NCI-H446 (cell line): Measurements from ENCODE around the gene SPTSSB.

ENCODE experiments used
- DNase-seq, 2 experiments: peaks; one replicate each; lab custom pipeline; 2025; lab: John Stamatoyannopoulos, UW

The SPTSSB gene

DNA sequence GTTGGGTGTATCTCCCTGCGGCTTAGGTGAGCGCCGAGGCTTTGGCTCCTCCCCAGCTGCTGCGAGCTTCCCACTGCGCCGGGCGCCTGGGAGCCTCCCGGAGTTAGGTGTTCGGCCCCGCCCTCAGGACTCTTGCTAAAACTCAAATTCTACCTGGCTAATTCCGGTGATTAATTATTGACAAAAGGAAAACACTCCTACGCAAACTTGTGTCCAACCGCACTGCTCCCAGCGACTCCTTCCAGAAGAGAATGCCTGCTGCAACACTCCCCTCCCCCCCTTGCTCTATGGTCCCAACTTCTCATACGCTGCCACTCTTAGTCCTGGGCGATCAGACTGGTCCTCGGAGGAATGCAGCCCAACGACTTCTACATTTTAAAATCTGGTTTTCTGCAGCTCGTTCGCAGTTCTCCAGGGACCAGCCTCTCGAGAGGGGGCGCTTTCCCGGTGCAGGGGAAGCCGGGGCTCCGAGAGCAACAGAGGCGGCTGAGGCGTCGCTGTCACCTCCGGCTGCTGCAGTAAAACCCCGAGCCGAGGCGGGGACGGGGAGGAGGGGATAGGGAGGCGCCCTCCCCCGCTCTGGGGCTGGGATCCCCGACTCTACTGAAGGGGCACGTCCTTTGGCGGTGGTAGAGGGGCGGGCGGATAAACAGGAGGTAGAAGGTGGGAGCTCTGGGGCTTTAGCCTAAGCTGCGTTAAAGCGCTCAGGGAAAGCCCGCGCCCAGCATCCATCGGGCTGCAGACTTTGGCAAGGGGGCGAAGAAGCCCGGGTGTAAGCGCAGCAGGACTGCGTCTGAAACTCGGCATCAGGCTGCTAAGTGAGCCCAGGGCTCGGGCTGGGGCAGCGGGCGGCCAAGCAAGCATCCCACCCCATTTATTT is at the start of gene SPTSSB:
TSS of gene SPTSSB (minus strand) at position 77 of the 880 bp plus-strand sequence. CDS start 25,194 bp downstream, outside the sequence.
- DNase-seq: peak in 1 of 2 experiments; percentile 12

- no peak for DNase-seq
Observed at GRCh38 chr3:161420746-161421145, 49.4 kb upstream of the SPTSSB start.

GRCh38 chr3:161419555-161420333 is 48.4 kb upstream of the SPTSSB start:
- DNase-seq: no peak

- DNase-seq: peak in 1 of 2 experiments; percentile 57
Observed at GRCh38 chr3:161415506-161416231, 44.4 kb upstream of the SPTSSB start.

DNA sequence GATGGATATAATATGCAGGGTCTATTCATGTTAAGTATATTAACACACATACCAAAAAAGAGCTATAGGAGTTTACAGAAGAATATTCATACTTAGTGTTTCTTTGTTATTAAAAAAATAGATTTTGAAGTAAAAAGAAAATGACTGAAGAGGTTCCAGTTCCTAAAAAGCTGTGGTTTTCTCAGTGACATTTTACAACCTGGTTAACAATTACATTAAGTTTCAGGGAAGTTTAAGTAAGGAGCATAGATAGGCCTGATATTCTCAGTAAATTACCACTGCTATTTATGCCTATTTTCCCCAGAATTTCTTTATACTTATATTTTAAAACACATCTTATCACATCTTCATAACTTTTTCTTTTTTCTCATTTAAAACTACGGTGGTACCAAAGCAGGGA is 43.6 kb upstream of the SPTSSB start:
- no peak for DNase-seq

DNA sequence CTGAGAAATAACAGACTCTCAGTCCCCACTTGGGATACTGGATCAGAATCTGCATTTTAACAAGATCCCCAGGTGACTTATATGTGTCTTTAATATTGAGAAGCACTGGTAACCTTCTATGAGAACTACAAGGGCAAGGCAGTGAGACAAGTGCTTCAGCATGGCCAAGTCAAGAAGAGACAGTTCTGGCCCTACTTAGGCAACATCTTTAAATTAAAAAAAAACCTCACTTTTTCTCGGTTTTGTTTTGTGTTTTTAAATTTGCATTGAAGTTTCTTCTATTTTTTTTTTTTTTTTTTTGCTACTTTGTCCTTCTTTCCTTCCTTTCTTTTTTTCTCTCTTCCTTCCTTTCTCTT is 42.5 kb upstream of the SPTSSB start:
- DNase-seq: no peak

DNA sequence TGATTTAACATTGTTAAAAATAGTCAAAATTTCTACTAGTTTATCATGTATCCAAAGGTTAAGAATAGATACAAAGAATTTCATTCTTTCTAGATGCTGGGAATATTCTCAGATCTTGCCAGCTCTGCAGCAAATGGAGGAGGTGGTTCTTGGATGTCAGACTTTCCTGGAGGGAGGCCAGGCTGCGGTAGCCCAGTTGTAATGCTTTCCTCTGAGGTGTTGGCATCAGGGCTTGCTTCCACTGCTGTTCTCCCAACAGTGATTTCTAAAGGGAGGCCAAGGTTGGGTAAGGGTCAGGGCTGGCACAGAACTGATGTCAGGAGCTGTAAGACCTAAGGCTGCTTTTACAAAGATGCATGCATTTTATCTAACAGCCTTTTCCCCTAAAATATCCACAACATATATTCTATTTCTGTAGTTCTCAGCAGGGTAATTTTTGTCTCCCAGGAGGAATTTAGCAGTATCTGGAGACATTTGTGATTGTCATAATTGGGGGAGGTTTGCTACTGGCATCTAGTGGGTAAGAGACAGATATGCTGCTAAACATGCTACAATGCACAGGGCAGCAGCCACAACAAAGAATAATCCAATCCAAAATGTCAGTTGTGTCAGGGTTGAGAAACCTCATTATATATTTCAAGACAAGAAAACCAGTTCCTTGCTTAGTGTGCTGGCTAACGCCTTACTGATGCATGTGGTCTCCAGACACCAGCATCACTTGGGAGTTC is 42.0 kb upstream of the SPTSSB start:
- DNase-seq: peak; percentile 35 to 74

DNA sequence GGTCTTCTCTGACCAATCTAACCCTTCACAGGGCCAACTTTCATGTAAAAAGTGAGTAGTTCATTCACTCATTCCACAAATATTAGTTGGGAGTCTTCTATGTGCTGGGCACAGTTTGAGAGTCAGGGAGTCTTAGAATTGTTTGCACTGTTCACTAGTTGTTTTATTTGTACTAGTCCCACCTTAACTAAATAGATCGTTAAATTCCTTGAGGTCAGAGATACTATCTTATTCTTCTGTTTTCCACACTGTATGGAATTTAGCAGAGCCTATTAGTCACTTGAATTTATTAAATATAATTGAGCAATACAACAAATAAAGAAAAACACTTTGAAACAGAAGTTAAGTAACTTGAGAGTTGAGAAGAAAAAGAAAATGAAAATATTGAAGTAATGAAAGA is 40.8 kb upstream of the SPTSSB start:
- DNase-seq: no peak

GRCh38 chr3:161409858-161410257 is 38.5 kb upstream of the SPTSSB start:
- no peak for DNase-seq

- DNase-seq: peak; percentile 66 to 67
Observed at GRCh38 chr3:161409069-161409468, 37.8 kb upstream of the SPTSSB start.

DNA sequence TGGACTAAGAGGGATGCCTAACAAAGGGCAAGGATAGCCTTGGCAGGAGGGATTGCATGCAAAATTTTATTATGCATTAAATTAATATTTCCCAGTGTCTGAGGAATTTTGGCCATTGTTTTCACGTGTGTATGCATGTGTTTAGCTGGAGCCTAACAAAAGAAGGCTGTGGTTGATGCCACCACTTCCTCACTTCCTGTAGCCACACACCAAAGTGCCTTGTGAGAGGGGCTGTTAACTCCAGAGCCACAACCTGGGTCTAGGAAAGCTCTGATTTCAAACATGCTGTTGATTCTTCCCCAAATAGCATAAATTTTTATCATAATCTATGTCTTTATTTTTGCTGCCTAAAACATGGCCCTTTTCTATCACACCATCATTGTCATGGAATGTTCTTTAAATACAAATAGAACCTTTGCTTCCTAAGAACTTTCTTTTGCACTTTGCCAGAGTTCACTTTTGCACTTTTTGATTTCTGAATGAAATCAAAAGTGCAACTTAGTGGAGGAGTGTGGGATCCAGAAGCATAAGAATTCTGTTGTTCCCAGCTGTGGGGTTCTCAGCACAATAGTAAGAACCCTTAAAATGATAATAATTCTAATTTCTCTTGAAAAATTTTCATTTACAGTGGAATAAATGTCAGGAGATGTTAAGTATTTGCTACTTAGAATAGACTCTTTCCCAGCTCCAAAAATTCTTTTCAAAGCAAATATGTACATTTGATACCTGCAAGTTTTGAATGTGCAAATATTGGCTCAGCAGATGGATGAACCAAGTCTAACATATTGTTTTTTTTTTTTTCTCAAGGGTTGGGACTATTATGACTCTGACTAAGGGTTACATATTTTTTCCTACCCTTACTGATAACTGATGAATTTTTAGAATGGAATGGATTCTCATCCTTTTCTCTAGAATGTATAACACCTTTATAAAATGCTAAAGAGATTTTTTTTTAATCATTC is 35.6 kb upstream of the SPTSSB start:
- no peak for DNase-seq

GRCh38 chr3:161405836-161406235 is 34.5 kb upstream of the SPTSSB start:
- DNase-seq: no peak

DNA sequence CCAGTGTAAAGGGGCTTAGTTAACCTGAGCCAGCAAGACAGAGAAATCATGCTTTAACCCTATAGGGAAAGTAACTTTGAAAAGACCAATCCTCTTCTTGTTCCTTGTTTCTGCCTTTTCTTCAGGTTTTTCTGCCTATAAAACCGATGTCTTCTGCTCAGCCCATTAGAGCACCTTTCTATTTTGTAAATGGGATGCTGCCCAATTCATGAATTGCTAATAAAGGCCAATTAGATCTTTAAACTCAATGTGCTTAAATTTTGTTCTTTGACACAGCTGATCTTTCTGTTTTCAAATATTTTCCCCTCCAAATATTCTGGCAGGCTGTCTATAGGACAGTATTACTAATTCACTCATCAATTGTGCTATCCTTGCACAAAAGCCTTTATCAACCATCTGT is 33.8 kb upstream of the SPTSSB start:
- DNase-seq: no peak

DNA sequence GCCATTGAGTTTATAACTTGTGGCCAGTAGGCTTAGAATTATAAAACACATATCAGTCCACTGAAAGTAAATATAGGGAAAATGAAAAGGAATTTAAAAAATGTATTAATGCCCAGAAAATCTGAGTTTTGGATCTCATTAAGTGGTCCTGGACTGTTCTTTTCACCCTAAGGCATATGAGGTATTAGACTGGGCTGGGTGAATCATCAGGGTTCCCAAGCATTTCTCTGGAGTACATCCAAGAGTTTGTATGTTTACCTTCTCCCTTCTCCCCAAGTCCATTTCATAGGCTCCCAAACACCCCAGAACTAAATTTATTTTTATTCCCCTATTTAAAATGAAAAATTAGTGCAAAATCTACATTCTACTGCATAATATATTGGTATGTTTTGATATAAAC is 31.9 kb upstream of the SPTSSB start:
- no peak for DNase-seq

- DNase-seq: no peak
Observed at GRCh38 chr3:161401389-161401788, 30.1 kb upstream of the SPTSSB start.

DNA sequence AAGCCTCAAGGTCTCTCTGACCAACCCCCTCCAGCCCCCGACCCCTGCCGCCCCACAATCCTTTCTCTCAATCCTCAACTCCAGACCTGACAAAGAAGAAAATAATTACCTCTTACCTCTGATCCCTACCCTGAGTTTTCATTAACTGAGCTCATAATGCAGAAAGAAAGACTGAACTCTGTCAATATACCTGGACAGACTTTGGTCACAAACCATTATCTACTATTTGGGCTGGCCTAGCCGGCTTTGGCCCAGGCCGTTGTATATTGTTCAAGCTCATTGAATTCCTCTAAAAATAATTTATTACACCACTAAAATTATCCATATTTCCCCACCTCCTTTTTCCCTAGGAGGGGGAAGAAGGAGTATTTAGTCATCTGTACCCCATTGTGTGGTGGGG is 29.3 kb upstream of the SPTSSB start:
- DNase-seq: no peak

- no peak for DNase-seq
Observed at GRCh38 chr3:161395115-161396012, 24.0 kb upstream of the SPTSSB start.

DNA sequence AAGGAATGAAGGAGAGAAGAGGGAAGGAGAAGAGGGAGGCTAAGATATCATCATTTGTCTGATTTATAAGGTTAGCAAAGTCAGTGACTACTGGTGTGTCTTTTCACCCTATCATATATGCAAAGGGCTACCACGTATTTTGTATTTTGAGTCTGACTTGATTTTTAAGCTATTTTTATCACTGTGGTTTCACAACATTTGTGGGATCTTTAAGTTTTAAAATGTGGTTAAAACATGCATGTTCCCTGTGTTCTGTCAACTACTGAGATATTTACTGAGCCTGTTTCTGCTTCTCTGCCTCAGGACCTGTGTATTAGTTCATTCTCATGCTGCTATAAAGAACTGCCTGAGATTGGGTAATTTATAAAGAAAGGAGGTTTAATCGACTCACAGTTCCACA is 22.5 kb upstream of the SPTSSB start:
- DNase-seq: no peak

- no peak for DNase-seq
Observed at GRCh38 chr3:161393310-161393709, 22.0 kb upstream of the SPTSSB start.

- DNase-seq: no peak
Observed at GRCh38 chr3:161392853-161393252, 21.5 kb upstream of the SPTSSB start.
